AML-193 (cell line): ENCODE measurements around the gene EPDR1.

ENCODE experiments used
- DNase-seq, 2 experiments: peaks; one replicate each; lab custom pipeline; 2025; lab: John Stamatoyannopoulos, UW

The EPDR1 gene

GRCh38 chr7:37981664-37982063 is 61.2 kb downstream of the EPDR1 start:
- no peak for DNase-seq

GRCh38 chr7:37982423-37982822 is 62.0 kb downstream of the EPDR1 start:
- no peak for DNase-seq

GRCh38 chr7:37984750-37985390 is 64.4 kb downstream of the EPDR1 start:
- no peak for DNase-seq

- no peak for DNase-seq
Measured at GRCh38 chr7:37986908-37987330, 66.5 kb downstream of the EPDR1 start.

- peak; percentile 44 to 48 for DNase-seq
Measured at GRCh38 chr7:37987732-37988131, 67.3 kb downstream of the EPDR1 start.

- no peak for DNase-seq
Measured at GRCh38 chr7:37988721-37989650, 68.5 kb downstream of the EPDR1 start.

GRCh38 chr7:37990337-37990736 is 69.9 kb downstream of the EPDR1 start:
- no peak for DNase-seq

GRCh38 chr7:37993060-37993501 is 72.6 kb downstream of the EPDR1 start:
- no peak for DNase-seq

- no peak for DNase-seq
Measured at GRCh38 chr7:37999673-38000072, 79.2 kb downstream of the EPDR1 start.

- DNase-seq = no peak
Measured at GRCh38 chr7:38000272-38000671, 79.8 kb downstream of the EPDR1 start.
